ENCODE results near the gene UBE2C. TPM values are rescaled to one million over a fixed set of nuclear protein-coding genes. Genes with fewer than 3 reads are reported as not detected.
A peak's percentile ranks its signal among the peaks of the same experiment; 100 is the strongest.
"Not testable (repeated sequence)": the region's sequence is repeated elsewhere in the genome, so short reads cannot be mapped to it uniquely, and the experiment has no call there.

The UBE2C gene
- polyA plus RNA-seq, 5 donors, result 43.4 to 104 (median 68.6) TPM

DNA sequence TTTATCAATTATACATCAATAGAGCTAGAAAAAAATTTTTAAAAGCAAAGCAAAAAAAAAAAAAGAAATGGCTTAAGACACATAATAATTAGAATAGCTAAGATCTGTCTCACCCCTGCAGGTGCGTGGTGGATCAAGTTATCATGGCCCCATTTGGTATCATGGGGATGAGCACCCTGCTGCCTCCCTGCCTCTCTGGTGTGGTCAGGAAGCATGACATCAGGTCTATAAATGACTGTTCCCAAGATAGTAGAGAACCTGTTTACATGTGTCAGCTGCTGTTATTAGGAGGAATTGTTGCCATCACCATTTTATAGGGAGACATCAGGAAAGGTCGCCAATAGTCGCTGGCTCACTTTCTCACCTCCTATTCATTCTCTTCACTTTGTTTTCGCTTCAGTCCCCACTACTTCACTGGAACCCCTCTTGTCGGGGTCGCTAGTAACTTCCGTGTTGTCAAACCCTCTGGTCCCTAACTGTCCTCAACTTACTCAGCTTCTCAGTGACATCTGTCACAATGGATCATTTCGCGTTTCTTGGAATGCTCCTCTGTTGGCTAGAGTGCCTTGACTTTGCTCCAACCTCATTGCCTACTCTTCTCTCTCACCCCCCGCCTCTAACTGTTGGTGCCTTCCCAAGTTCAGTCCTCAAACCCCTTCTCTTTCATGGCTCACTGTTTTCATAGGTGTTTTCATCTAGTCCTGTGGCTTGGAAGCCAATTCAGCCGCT lies 15.9 kb upstream of the UBE2C start:
- no peak for DNase-seq

DNA sequence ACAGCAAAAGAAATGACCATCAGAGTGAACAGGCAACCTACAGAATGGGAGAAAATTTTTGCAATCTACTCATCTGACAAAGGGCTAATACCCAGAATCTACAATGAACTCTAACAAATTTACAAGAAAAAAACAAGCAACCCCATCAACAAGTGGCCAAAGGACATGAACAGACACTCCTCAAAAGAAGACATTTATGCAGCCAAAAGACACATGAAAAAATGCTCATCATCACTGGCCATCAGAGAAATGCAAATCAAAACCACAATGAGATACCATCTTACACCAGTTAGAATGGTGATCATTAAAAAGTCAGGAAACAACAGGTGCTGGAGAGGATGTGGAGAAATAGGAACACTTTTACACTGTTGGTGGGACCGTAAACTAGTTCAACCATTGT lies 14.9 kb upstream of the UBE2C start:
- not testable (repeated sequence) for DNase-seq

DNA sequence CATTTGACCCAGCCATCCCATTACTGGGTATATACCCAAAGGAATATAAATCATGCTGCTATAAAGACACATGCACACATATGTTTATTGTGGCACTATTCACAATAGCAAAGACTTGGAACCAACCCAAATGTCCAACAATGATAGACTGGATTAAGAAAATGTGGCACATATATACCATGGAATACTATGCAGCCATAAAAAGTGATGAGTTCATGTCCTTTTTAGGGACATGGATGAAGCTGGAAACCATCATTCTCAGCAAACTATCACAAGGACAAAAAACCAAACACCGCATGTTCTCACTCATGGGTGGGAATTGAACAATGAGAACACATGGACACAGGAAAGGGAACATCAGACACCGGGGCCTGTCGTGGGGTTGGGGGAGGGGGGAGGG lies 14.5 kb upstream of the UBE2C start:
- DNase-seq, result not testable (repeated sequence)

DNA sequence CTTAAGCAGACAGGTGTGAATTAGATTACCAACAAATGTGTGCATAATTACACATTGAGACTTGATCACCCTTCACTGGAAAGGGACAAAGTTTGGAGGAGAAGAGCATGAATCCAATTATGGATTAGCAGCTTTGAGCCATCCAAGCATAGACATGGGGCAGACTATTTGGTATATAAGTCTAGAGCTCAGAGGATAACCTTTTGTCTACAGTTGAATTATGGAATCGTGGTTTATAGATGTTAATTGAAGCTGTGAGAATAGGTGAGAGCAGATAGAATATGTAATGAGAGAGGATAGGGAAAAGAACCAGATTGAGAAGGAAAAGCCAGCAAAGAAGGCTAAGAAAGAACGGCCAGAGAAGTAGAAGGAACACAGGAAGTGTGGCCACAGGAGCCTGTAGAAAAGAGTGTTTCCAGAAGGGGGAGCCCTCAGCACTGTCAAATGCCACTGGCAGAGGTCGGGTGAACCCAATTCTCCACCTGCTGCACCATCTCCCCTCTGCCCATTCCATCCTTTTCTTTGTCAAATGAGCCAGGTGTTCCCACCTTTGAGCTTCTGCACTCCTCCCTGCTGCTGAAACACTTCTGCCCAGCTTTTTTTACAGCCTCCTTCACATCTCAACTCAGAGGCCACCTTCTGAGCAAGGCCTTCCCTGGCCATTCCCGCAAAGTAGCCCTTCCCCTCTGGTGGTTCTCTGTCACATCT lies 13.4 kb upstream of the UBE2C start:
- no peak for DNase-seq

DNA sequence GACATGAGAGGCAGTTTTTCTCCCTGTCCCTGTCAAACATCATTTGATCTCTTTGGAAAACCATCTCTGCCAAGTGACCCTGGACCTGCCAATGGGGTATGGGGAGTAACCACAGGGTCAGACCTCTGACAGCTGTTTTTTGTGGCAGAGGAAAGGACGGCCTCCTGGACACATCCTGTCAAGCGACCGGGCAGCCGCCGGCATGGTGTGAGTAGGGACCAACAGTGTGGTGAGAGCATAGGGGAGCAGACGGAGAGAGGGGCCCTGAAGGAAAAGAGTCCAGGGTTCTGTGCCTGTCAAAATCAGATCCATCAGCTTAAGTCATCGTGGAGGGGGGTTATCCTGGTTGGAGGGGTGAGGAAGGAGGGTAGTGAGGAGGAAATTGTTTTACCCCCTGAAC lies 10.6 kb upstream of the UBE2C start:
- DNase-seq, result no peak

DNA sequence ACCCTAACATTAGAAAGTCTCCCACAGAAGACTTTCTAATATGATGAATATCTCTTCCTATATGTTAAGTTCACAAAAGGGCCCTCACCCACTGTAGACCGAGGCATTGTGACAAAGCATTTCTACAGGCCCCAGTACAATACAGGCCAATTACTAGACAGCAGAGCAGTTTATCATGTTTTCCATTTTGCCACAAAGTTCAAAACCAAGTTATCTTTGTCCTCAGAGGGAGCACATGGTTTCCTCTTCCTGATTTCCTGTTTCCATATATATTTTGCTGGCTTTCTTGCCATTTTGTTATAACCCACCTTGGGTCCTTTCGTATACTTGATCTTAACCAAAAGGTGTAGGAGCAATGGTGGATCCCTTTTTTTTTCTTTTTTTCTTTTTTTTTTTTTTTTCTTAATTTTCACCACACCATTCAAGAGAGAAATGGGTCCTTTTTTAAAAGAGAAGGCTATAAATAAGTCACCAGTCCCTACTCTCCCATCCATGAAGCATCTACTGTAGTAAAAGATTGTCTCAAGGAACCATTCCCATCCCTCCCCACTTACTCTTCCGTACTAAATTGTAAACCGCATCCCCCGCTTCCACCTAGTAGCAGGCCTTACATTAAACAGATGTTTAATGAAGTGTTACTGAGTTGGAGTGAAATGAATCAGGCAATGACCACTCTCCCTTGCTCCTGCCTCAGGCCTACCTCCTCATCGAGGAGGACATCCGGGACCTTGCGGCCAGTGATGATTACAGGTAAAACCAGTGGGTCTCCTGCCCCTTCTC lies 2.1 kb upstream of the UBE2C start:
- DNase-seq, result no peak

DNA sequence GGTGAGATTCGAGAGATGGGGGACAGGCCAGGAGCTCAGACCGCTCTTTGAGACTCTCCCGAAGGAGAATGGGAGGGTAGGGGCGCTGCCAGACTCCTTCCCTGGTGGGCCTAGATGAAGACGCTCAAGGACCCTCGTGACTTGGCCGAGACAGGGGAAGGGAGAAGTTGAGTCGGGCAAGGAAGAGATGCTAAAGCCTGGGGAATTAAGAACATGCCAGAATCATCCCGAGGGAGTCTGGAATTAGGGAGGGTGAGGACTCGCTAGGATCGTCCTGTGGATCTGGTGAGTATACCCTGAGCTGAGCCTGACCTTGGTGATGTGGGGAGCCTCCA lies 529 bp downstream of the UBE2C start:
- no peak for DNase-seq

DNA sequence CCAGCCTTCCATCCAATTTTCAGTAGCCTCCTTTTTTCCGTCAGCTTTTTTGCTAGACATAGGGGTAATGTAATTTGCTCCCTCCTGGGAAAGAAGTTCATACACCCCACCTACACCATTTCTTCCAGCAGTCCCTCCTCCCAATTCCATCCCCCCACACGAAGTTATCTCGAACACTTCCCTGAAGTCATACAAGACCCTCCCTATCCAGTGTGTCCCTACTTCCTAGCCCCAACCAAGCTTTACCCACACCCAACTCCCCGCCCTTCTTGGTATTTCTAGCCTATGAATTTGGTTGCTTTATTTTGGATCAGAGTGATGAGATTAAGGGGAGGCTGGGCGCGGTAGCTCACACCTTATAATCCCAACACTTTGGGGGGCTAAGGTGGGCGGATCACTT lies 1.0 kb downstream of the UBE2C start:
- no peak for DNase-seq

DNA sequence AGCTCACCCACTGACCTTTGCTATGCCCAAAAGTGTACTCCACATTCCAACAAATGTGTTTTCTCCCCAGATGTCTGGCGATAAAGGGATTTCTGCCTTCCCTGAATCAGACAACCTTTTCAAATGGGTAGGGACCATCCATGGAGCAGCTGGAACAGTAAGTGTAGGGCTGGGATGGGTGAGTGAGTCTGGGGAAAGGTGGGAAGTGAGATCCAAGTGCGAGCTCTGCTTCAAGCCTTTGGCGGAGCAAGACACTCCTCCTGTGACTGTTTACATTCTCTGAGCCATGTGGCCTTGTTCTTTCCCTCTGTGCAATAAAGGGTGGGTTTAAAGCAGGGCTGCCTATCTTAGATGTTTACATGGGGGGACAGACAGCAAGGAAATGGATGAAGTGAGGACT lies 1.9 kb downstream of the UBE2C start:
- no peak for DNase-seq

DNA sequence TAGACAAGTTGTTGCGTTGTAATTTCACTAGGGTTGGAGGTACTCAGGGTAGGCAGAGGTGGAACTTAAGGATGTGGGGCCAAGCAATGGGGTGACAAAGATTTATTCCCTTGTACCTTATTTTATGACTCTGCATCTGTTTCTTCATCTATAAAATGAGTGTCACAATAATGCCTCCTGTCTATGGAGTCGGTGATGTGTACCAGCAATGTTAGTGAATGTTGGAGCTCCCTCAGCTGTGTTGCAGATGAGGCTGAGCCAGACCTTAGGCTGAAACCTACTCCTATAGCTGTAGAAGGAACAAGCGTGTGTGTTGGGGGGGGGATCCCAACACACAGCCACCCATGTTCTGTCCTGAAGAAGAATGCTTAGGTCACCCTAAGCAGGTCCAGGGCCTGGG lies 4.5 kb downstream of the UBE2C start:
- DNase-seq, result no peak

DNA sequence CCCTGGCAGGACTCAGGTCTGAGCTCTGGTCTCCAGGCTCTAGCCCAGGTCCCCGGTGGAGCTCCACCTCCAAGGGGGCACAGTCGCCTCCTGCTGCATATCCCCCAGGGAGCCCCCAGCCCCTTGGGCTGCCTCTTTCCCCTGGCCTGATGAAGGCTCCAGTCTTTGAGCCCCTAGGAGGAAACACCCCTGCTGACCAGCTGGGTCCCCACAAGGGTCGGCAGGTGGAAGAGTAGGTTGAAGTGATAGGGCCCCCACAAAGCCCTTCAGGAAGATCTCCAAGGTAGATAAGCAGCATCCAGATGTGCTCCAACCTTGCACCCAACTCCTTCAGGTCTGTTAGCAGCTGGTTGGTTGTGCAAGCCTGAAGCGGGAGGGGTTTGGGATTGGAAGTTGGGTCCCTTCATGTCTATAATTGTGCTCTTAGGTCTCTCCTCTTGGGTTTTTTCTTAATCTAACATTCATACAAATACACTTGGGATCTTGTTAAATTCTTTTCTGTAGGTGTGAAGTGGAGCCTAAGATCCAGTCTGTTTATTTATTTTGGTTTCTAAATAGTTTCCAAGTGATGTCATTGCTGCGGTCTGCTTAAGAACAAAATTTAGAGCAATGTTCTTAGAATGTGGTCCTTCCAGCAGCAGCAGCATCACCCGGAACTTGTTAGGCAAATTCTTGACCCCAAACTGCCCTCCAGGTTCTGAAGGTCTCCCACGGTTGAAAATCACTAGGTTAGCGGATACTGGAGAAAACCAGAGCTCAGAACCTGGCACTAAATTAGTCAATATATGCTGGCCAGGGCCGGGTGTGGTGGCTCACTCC lies 5.1 kb downstream of the UBE2C start:
- DNase-seq, result peak; percentile 32 to 36

DNA sequence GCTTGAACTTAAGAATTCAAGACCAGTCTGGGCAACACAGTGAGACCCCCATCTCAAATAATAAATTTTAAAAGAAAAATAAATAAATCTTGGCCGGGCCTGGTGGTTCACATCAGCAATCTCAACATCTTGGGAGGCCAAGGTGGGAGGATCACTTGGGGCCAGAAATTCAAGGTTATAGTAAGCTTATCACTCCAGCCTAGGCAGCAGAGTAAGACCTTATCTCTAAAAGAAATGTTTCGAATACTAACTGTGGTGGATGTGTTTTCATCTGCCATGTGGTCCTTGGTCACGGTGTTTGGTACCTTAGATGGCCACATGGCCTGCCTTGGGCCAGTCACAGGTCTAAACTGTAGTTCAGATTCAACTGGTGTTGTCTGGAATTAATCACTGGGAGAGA lies 5.8 kb downstream of the UBE2C start:
- DNase-seq, result no peak

DNA sequence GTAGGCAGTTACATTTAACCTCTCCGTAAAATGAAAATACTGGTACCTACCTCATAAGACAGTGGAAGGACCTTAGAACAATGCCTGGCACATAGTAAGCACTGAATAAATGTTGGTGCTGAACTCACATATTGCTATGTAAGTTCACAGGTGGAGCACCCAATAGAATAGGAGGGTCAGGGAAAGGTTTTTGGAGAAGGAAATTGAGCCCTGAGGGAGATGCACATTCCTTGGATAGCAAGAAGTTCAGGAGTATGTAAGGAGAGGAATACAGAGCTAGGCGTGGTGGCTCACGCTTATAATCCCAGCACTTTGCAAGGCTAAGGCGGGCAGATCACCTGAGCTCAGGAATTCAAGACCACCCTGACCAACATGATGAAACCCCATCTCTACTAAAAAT lies 7.0 kb downstream of the UBE2C start:
- DNase-seq, result no peak

DNA sequence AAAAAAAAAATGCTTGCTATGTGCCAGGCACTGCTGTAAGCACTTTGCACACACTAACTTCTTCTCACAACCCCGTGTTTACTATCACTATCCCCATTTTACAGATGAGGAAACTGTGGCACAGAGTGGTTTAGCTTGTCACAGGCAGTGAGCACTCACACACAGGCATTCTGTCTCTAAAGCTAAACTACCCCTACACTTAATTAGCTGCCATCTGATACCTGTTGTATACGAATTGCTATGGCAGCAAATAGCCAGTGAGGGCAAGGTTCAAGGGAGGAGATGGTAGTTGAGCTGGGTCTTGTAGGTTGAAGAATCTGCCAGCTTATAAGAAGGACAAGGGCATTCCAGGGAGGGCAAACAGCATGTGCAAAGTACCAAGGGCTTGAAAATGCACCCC lies 9.5 kb downstream of the UBE2C start:
- no peak for DNase-seq

DNA sequence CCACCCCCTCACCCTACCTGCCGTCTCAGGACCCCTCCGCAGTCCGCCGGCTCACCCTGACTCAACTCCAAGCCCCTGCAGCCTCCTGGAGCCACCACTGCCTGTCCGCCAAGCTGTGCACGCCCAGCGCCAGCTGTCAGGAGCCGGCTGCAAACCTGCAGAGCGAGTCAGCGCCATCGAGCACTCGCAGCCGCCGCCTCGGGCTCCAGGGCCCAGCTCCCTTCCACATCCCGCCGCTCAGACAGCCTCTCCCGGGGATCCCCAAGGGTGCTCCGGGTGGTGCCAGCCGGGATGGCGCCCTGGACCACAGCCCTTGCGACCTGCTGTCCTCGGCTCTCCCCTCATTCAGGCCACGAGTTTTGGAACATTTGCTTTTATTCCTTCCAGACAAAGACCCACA lies 10.4 kb downstream of the UBE2C start:
- DNase-seq, result no peak

DNA sequence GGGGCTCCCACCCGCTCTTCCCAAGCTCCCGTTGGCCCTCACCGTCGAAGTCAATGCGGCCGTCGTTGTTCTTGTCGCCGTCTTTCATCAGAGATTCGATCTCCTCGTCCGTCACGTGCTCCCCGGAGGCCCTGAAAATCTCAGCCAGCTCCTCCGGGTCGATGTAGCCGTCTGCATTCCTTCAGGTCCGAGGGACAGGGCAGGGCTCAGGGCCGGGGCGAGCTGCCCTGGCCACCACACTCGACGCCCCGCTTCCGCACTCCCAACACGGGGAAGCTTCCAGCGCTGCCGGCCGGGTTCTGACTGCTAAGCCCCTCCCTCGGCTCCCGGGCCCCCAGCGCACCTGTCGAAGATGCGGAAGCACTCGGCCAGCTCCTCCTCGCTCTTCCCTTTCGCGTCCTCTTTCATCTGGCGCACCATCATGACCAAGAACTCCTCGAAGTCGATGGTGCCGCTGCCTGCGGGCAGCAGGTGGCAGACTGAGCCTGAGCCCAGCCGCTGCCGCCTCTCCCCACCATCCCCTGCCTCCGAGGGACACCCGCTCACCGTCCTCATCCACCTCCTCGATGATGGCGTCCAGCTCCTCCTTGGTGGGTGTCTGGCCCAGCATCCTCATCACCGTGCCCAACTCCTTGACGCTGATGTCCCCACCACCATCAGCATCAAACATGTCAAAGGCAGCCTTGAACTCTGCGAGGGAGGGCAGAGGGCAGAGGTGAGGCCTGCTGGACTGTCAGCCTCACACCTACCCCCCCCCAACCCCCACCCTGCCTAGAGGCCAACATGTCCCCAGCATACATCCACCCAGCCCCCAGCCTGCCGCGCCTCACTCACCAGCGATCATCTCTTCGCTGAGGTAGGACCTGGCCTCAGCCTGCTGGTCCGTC lies 11.7 kb downstream of the UBE2C start:
- no peak for DNase-seq

DNA sequence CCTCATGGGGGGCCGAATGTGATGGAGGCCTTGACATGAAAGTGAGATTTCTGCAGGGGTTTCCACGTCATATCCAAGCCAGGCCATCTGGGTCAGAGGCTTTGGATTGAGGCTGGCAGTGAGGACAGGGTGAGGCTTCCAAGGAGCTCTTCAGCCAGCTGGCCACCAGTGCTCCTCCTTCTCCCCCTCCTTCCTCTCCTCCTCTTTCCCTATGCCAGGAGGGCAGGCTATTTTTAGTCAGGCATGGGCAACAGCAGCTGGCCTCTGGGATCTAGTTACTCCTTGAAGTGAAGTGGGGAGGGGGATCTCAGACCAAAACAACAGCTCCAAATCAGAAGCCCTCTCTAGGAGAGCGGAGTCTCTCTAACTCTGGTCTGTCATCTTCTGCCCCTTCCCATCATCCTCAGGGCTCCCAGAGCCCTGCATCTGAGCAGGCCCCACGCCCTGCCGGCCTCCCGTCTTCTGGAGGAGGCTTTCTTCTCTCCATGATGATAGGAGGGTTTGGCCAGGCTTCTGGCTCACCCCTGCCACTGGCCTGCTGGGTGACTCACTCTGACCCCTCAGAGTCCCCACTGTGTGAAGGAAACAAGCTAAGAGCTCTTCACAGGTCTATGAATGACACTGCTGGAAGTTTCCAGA lies 14.1 kb downstream of the UBE2C start:
- DNase-seq, result peak in 1 of 2 donors; percentile 34

DNA sequence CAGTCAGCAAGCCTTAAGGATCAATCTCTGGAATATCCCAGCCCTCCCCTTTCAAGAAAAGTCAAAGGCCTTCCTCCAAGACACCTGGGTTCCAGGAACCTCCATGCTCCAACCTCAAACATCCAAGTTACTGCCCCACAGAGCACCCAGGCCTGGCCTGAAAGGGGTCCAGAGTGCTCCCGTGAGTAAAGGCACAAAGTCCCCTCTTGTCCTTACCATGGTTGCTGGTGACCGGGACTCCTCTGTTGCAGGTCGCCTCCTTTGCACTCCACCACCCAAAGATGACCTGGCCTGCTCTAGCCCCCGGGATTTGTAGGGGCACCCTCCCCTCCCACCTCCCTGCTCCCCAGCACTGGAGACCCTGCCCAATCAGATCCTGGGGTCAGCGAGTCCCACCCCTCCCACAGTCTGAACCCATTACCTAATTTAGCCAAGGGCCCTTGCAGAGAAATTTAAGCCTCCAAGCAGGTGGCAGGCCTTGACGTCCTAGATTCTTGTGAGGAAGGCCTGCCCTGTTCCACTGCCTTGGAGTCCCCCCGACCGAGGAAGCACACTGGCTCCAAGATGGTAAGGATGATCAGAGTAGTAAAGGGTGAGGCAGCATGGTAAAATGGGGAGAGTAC lies 14.7 kb downstream of the UBE2C start, which contains the start of gene TNNC2:
TSS of gene TNNC2 (minus strand) at position 283 of the 623 bp plus-strand sequence. CDS start at position 219, 64 bp downstream.
- DNase-seq, result no peak

DNA sequence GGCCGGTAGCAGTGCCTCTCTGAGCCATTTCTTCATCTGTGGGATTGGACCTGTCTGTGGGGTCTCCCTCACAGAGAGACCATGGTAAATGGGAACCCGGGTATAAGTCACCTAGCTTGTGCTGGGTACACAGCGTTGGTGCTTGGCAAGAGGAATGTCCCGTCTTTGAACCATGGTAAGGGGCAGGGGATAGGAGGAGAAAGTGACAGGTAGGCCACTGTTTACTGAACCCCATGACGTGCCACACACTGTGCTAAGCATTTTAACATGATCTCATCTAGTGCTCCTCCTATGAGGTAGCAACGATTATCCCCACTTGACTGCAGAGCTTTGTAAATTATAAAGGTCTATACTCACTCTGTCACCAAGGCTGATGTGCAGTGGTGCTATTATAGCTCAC lies 15.3 kb downstream of the UBE2C start:
- DNase-seq, result no peak

DNA sequence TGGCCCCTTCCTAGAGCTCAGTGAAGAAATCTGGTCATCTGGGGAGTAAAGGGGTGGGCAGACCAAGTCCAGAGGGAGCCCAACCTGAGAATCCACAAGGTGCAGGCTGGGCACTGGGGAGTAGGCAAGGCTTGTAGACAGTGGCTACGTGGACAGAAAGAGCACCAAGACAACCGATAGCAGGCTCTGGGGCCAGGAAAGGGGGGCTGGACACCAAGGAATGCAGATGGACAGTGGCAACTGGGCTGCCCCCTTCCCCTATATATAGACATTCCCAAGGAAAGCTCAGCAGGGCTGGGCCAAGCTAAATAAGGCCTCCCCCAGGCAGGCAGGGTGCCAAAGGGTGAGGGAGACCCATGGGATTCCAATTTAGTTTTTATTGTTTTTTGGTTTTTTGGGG lies 16.1 kb downstream of the UBE2C start:
- no peak for DNase-seq

Data from right lung (tissue), 5 donors.